Kidney (tissue), 14 donors: ENCODE measurements around the gene PFKFB3. TPM values are rescaled to one million over a fixed set of nuclear protein-coding genes. Genes with fewer than 3 reads are reported as not detected.

Experiments used
- DNase-seq, 5 donors: peaks; one replicate each; pipeline ENCODE4 v3.0.0-alpha.2; 2013 to 2020
- FAIRE-seq: peaks from 2 replicates; lab custom pipeline; 2012; peaks lifted over from hg19 to GRCh38; lab: Jason Lieb, UNC
- H3K27ac ChIP-seq, 2 donors: one replicate each; pipeline ENCODE4 v1.7.0; 2013; ENCODE audit warnings: low read depth in 2 of 2, low read length in 2 of 2, inconsistent platforms in 1 of 2
- H3K27me3 ChIP-seq: one replicate; pipeline ENCODE4 v1.7.1; 2013; ENCODE audit warnings: low read length, inconsistent platforms; ENCODE audit not compliant: control insufficient read depth, insufficient read depth
- H3K36me3 ChIP-seq, 3 donors: one replicate each; pipeline versions ENCODE4 v1.7.0 to v1.7.1; 2013; ENCODE audit warnings: low read length in 3 of 3, control low read depth in 1 of 3, inconsistent platforms in 1 of 3; ENCODE audit not compliant: insufficient read depth in 3 of 3, control insufficient read depth in 2 of 3
- H3K4me1 ChIP-seq, 3 donors: one replicate each; pipeline versions ENCODE4 v1.7.0 to v1.7.1; 2013; ENCODE audit warnings: low read length in 3 of 3, inconsistent platforms in 1 of 3, low read depth in 1 of 3; ENCODE audit not compliant: control insufficient read depth in 2 of 3, insufficient read depth in 2 of 3
- H3K4me3 ChIP-seq, 3 donors: one replicate each; pipeline versions ENCODE4 v1.7.0 to v1.8.1; 2013; ENCODE audit warnings: low read length in 3 of 3, control low read depth in 1 of 3, inconsistent platforms in 1 of 3
- H3K9ac ChIP-seq, 3 donors: one replicate each; pipeline versions ENCODE4 v1.7.0 to v1.7.1; 2013; ENCODE audit warnings: low read length in 3 of 3, control low read depth in 1 of 3, inconsistent platforms in 1 of 3
- H3K9me3 ChIP-seq, 3 donors: one replicate each; pipeline versions ENCODE4 v1.7.0 to v1.7.1; 2013; ENCODE audit warnings: low read length in 3 of 3, control low read depth in 1 of 3, inconsistent platforms in 1 of 3; ENCODE audit not compliant: control insufficient read depth in 2 of 3, insufficient read depth in 1 of 3
- CTCF ChIP-seq: IDR thresholded peaks from 3 replicates; pipeline ENCODE4 v1.5.1; 2012; ENCODE audit warnings: mild to moderate bottlenecking, moderate library complexity, borderline replicate concordance; ENCODE audit not compliant: insufficient read depth; ENCODE audit errors: extremely low read depth
- intact Hi-C: fragments of 100-400 bp; cut with DNase I; formaldehyde crosslinking; loops from one replicate; pipeline ENCODE4 v1.11.1; 2022
- polyA plus RNA-seq: library from polyadenylated mRNA; stranded (reverse); fragments of 350-450 nt; fragmentation: Illumina TruSeq; extraction: RNeasy Lipid Tissue Mini Kit (QIAGEN cat#74804); gene quantifications from one replicate; pipeline ENCODE4 v1.2.3, GENCODE V29; 2014; ENCODE audit warnings: low read depth, low replicate concordance; ENCODE audit not compliant: insufficient read depth
- total RNA-seq: library from RNA; stranded (reverse); fragmentation: NEBNext Ultra II Directional; extraction: Animal tissue kit (Norgen Biotek cat#: 25700); gene quantifications from one replicate; pipeline ENCODE4 v1.2.1, GENCODE V29; 2021
- donor health status: control.
- donor health status: control.
- donor health status: control.
- donor health status: control.
- donor health status: control.
- donor health status: DM: yes; HTN: yes; CAD: no.
- donor health status: Normal renal cell carcinoma (clear cell type).

The PFKFB3 gene
- total and polyA plus RNA-seq, 2 donors from 2014 or later = 34.9 to 141 TPM

- no peak overlapping the region for H3K9ac ChIP-seq
These were observed 71.8 kb downstream of the PFKFB3 start for GRCh38 chr10:6274484-6274883.

GRCh38 chr10:6275022-6275997 lies 72.6 kb downstream of the PFKFB3 start:
- Histone ChIP-seq H3K27ac (peak overlapping the region; percentile 68 to 79), H3K9me3 (no peaks in the 10 kb centered on the region), H3K4me3 (peak overlapping the region in 1 of 3 donors; percentile 36), H3K27me3 (no peaks in the 10 kb centered on the region), H3K9ac (no peak overlapping the region), H3K36me3 (no peaks in the 10 kb centered on the region), H3K4me1 (peaks cover 0 to 8% (median 5%) of the 10 kb centered on the region in 3 donors)
- no peak for FAIRE-seq
- TF ChIP-seq CTCF = no peak
- DNase-seq = peak in 3 of 5 donors; percentile 52 to 98 (median 53)
- intact Hi-C loops = no loop called here

More at GRCh38 chr10:6274484-6274883, 71.8 kb downstream of the PFKFB3 start:
- Histone ChIP-seq H3K36me3 (no peaks in the 10 kb centered on the region), H3K27me3 (no peaks in the 10 kb centered on the region), H3K4me1 (peaks cover 0 to 5% (median 0%) of the 10 kb centered on the region in 3 donors), H3K9me3 (no peaks in the 10 kb centered on the region), H3K4me3 (no peak overlapping the region), H3K27ac (peak overlapping the region in 1 of 2 donors; percentile 79)
- no peak for DNase-seq
- no peak for FAIRE-seq
- intact Hi-C loops = no loop called here
- TF ChIP-seq CTCF = no peak

GRCh38 chr10:6276356-6276755 lies 73.6 kb downstream of the PFKFB3 start:
- no peak for TF ChIP-seq CTCF
- Histone ChIP-seq H3K36me3 (no peaks in the 10 kb centered on the region), H3K4me3 (no peak overlapping the region), H3K27me3 (no peaks in the 10 kb centered on the region), H3K27ac (no peak overlapping the region), H3K9me3 (no peaks in the 10 kb centered on the region), H3K9ac (no peak overlapping the region), H3K4me1 (peaks cover 0 to 8% (median 5%) of the 10 kb centered on the region in 3 donors)
- intact Hi-C loops = no loop called here
- FAIRE-seq = no peak
- peak in 1 of 5 donors; percentile 57 for DNase-seq
